Neuronal stem cell (in vitro differentiated cells): ENCODE data around the gene GCAT.

Source experiments
- DNase-seq: peaks from one replicate; pipeline ENCODE4 v3.0.0-alpha.2; 2013; ENCODE audit warnings: low spot score
- H2AFZ ChIP-seq: one replicate; pipeline ENCODE4 v1.6.1; 2013; ENCODE audit warnings: mild to moderate bottlenecking, low read length, inconsistent platforms
- H2AK5ac ChIP-seq: 2 replicates; pipeline ENCODE4 v1.6.1; 2013; ENCODE audit warnings: low read depth, mild to moderate bottlenecking, inconsistent platforms, low read length, moderate library complexity, mixed read lengths
- H2BK120ac ChIP-seq: 2 replicates; pipeline ENCODE4 v1.6.1; 2013; ENCODE audit warnings: low read depth, mild to moderate bottlenecking, inconsistent platforms, low read length, moderate library complexity, mixed read lengths
- H2BK12ac ChIP-seq: one replicate; pipeline ENCODE4 v1.6.1; 2013; ENCODE audit warnings: low read length, inconsistent platforms
- H2BK15ac ChIP-seq: 2 replicates; pipeline ENCODE4 v1.6.1; 2013; ENCODE audit warnings: mild to moderate bottlenecking, low read length, inconsistent platforms, mixed read lengths
- H2BK5ac ChIP-seq: one replicate; pipeline ENCODE4 v1.6.1; 2013; ENCODE audit warnings: inconsistent platforms, mild to moderate bottlenecking, low read length, moderate library complexity
- H3K14ac ChIP-seq: one replicate; pipeline ENCODE4 v1.6.1; 2013; ENCODE audit warnings: low read length, inconsistent platforms
- H3K18ac ChIP-seq: 2 replicates; pipeline ENCODE4 v1.6.1; 2013; ENCODE audit warnings: low read length, inconsistent platforms
- H3K23ac ChIP-seq: 2 replicates; pipeline ENCODE4 v1.6.1; 2013; ENCODE audit warnings: low read depth, mild to moderate bottlenecking, mixed read lengths, low read length, inconsistent platforms; ENCODE audit not compliant: poor library complexity
- H3K27ac ChIP-seq: replicated peaks from 3 replicates; pipeline ENCODE4 v1.5.1; 2013; ENCODE audit warnings: low read length, inconsistent platforms
- H3K27me3 ChIP-seq, 3 experiments: 2 replicates each; pipeline ENCODE4 v1.6.1; 2013; ENCODE audit warnings: low read length in 3 of 3, mild to moderate bottlenecking in 2 of 3, inconsistent platforms in 1 of 3, low read depth in 1 of 3, mixed read lengths in 1 of 3, moderate library complexity in 1 of 3; ENCODE audit not compliant: control insufficient read depth in 3 of 3, insufficient read depth in 3 of 3
- H3K36me3 ChIP-seq, 2 donors: replicated peaks in 1 of 2; 2 replicates each; pipeline ENCODE4 v1.6.1; 2013; ENCODE audit warnings: low read length in 2 of 2; ENCODE audit not compliant: control insufficient read depth in 2 of 2, insufficient read depth in 2 of 2
- H3K4ac ChIP-seq: 2 replicates; pipeline ENCODE4 v1.6.1; 2013; ENCODE audit warnings: inconsistent platforms, mild to moderate bottlenecking, low read length, moderate library complexity
- H3K4me1 ChIP-seq, 2 donors: 1 replicate in 1 of 2; 2 replicates in 1 of 2; pipeline ENCODE4 v1.6.1; 2013; ENCODE audit warnings: low read length in 2 of 2, low read depth in 1 of 2; ENCODE audit not compliant: control insufficient read depth in 2 of 2, insufficient read depth in 1 of 2
- H3K4me2 ChIP-seq: one replicate; pipeline ENCODE4 v1.6.1; 2013; ENCODE audit warnings: mild to moderate bottlenecking, low read length, inconsistent platforms; ENCODE audit not compliant: insufficient read depth, poor library complexity, severe bottlenecking
- H3K4me3 ChIP-seq, 2 donors: 2 replicates each; pipeline ENCODE4 v1.5.1; 2013; ENCODE audit warnings: low read length in 2 of 2, mild to moderate bottlenecking in 2 of 2, inconsistent platforms in 1 of 2, moderate library complexity in 1 of 2
- H3K79me1 ChIP-seq: one replicate; pipeline ENCODE4 v1.6.1; 2013; ENCODE audit warnings: low read depth, mild to moderate bottlenecking, inconsistent platforms, low read length, moderate library complexity
- H3K9ac ChIP-seq: one replicate; pipeline ENCODE4 v1.6.1; 2013; ENCODE audit warnings: mild to moderate bottlenecking, low read depth, low read length, inconsistent platforms; ENCODE audit not compliant: poor library complexity
- H3K9me3 ChIP-seq, 2 donors: replicated peaks in 1 of 2; 2 replicates each; pipeline versions ENCODE3 to v1.6.1; 2013; ENCODE audit warnings: low read length in 2 of 2, mild to moderate bottlenecking in 2 of 2, inconsistent platforms in 1 of 2, low read depth in 1 of 2, mixed read lengths in 1 of 2, moderate library complexity in 1 of 2; ENCODE audit not compliant: control insufficient read depth in 2 of 2, insufficient read depth in 1 of 2
- H4K8ac ChIP-seq: one replicate; pipeline ENCODE4 v1.6.1; 2013; ENCODE audit warnings: low read depth, mild to moderate bottlenecking, inconsistent platforms, low read length, moderate library complexity
- H4K91ac ChIP-seq: one replicate; pipeline ENCODE4 v1.6.1; 2013; ENCODE audit warnings: low read length, low read depth, mild to moderate bottlenecking, inconsistent platforms; ENCODE audit not compliant: poor library complexity
- WGBS, 2 donors: extraction: QIAGEN DNeasy Blood & Tissue Kit; methylation state at CpG; one replicate each; pipeline ENCODE4 v1.1.7; 2013; ENCODE audit warnings: missing lambda C conversion rate in 2 of 2, mixed read lengths in 1 of 2; ENCODE audit not compliant: insufficient read length in 2 of 2, insufficient replicate concordance in 1 of 2; ENCODE audit errors: extremely low coverage in 2 of 2; 5-methylcytosine and 5-hydroxymethylcytosine counted together

Gene GCAT

GRCh38 chr22:37848587-37849088, 40.9 kb downstream of the GCAT start:
- H2BK120ac ChIP-seq, result no peak overlapping the region
- H3K27me3 ChIP-seq, result no peaks in the 10 kb centered on the region
- no peak overlapping the region for H3K14ac ChIP-seq
- H2BK15ac ChIP-seq, result no peak overlapping the region
- DNase-seq, result no peak
- H3K4me1 ChIP-seq, result peaks cover 3 to 4% of the 10 kb centered on the region in 2 donors
- no peak overlapping the region for H2BK5ac ChIP-seq
- H2BK12ac ChIP-seq, result no peak overlapping the region
- H4K8ac ChIP-seq, result no peak overlapping the region
- peaks cover 11% of the 10 kb centered on the region for H3K79me1 ChIP-seq
- H3K9me3 ChIP-seq, result peaks cover 0 to 7% of the 10 kb centered on the region in 2 donors
- H3K4me2 ChIP-seq, result peak overlapping the region; percentile 41
- H3K4ac ChIP-seq, result no peak overlapping the region
- peak overlapping the region; percentile 50 for H2AK5ac ChIP-seq
- H3K27ac ChIP-seq, result no peak overlapping the region
- no peak overlapping the region for H4K91ac ChIP-seq
- peak overlapping the region; percentile 86 for H2AFZ ChIP-seq
- peaks cover 17 to 38% of the 10 kb centered on the region in 2 donors for H3K36me3 ChIP-seq
- peak overlapping the region; percentile 59 to 97 for H3K4me3 ChIP-seq
- H3K18ac ChIP-seq, result no peak overlapping the region
- WGBS, 2 donors, result no CpG with 5 or more reads among the region's 27 CpGs
- H3K9ac ChIP-seq, result peak overlapping the region; percentile 61
- H3K23ac ChIP-seq, result no peak overlapping the region

GRCh38 chr22:37849089-37849751, 41.5 kb downstream of the GCAT start, which contains the start of gene EIF3L:
EIF3L (plus strand) TSS chr22:37849419; CDS start chr22:37849450, 31 bp downstream.
- DNase-seq, result peak; percentile 76

GRCh38 chr22:37850801-37851200, 43.1 kb downstream of the GCAT start:
- Histone ChIP-seq H3K27me3 (no peaks in the 10 kb centered on the region), H2AFZ (no peak overlapping the region), H3K9ac (no peak overlapping the region), H3K79me1 (peaks cover 11% of the 10 kb centered on the region), H3K27ac (no peak overlapping the region), H3K9me3 (no peaks in the 10 kb centered on the region), H2BK120ac (no peak overlapping the region), H3K4ac (no peak overlapping the region), H3K4me1 (peaks cover 3 to 4% of the 10 kb centered on the region in 2 donors), H3K18ac (no peak overlapping the region), H2BK5ac (no peak overlapping the region), H2AK5ac (no peak overlapping the region), H3K14ac (no peak overlapping the region), H2BK15ac (no peak overlapping the region), H3K4me2 (no peak overlapping the region), H3K4me3 (no peak overlapping the region), H3K23ac (no peak overlapping the region), H3K36me3 (peaks cover 31 to 60% of the 10 kb centered on the region in 2 donors), H4K91ac (no peak overlapping the region), H4K8ac (no peak overlapping the region), H2BK12ac (no peak overlapping the region)
- WGBS, 2 donors, result no CpG with 5 or more reads among the region's 4 CpGs
- DNase-seq, result no peak

More at GRCh38 chr22:37849089-37849751, 41.5 kb downstream of the GCAT start, which contains the start of gene EIF3L:
- peak within 1 kb of the TSS; percentile 97 for H3K23ac ChIP-seq
- H2AFZ ChIP-seq, result peak within 1 kb of the TSS; percentile 86
- H2BK15ac ChIP-seq, result no peak within 1 kb of the TSS
- no peak within 1 kb of the TSS for H3K4ac ChIP-seq
- no peak within 1 kb of the TSS for H2BK5ac ChIP-seq
- no peak within 1 kb of the TSS for H4K8ac ChIP-seq
- H2AK5ac ChIP-seq, result peak within 1 kb of the TSS; percentile 50
- peak within 1 kb of the TSS; percentile 59 to 97 for H3K4me3 ChIP-seq
- H3K36me3 ChIP-seq, result peaks cover 20 to 44% of the 10 kb centered on the region in 2 donors
- peak within 1 kb of the TSS; percentile 95 for H3K9ac ChIP-seq
- H3K9me3 ChIP-seq, result peaks cover 0 to 7% of the 10 kb centered on the region in 2 donors
- no peaks in the 10 kb centered on the region for H3K27me3 ChIP-seq
- H2BK120ac ChIP-seq, result no peak within 1 kb of the TSS
- no CpG with 5 or more reads among the region's 49 CpGs for WGBS, 2 donors
- peak within 1 kb of the TSS; percentile 5 for H3K14ac ChIP-seq
- peaks cover 11% of the 10 kb centered on the region for H3K79me1 ChIP-seq
- H3K4me2 ChIP-seq, result peak within 1 kb of the TSS; percentile 94
- H3K4me1 ChIP-seq, result peaks cover 3 to 4% of the 10 kb centered on the region in 2 donors
- H2BK12ac ChIP-seq, result no peak within 1 kb of the TSS
- peak within 1 kb of the TSS; percentile 94 for H3K18ac ChIP-seq
- peak within 1 kb of the TSS; percentile 34 for H3K27ac ChIP-seq
- no peak within 1 kb of the TSS for H4K91ac ChIP-seq

GRCh38 chr22:37852418-37852817, 44.7 kb downstream of the GCAT start:
- no peak overlapping the region for H3K18ac ChIP-seq
- no peak for DNase-seq
- H2BK12ac ChIP-seq, result no peak overlapping the region
- H3K27ac ChIP-seq, result no peak overlapping the region
- no peak overlapping the region for H3K23ac ChIP-seq
- H3K9me3 ChIP-seq, result no peaks in the 10 kb centered on the region
- H3K36me3 ChIP-seq, result peaks cover 35 to 75% of the 10 kb centered on the region in 2 donors
- no peak overlapping the region for H2BK5ac ChIP-seq
- H3K27me3 ChIP-seq, result no peaks in the 10 kb centered on the region
- no peak overlapping the region for H3K4me3 ChIP-seq
- H2AFZ ChIP-seq, result no peak overlapping the region
- H3K79me1 ChIP-seq, result peaks cover 11% of the 10 kb centered on the region
- no peak overlapping the region for H2BK15ac ChIP-seq
- H2BK120ac ChIP-seq, result no peak overlapping the region
- no peak overlapping the region for H2AK5ac ChIP-seq
- no peak overlapping the region for H3K9ac ChIP-seq
- H4K8ac ChIP-seq, result no peak overlapping the region
- no peak overlapping the region for H4K91ac ChIP-seq
- H3K4ac ChIP-seq, result no peak overlapping the region
- H3K14ac ChIP-seq, result no peak overlapping the region
- no peak overlapping the region for H3K4me2 ChIP-seq
- peaks cover 3 to 4% of the 10 kb centered on the region in 2 donors for H3K4me1 ChIP-seq
- WGBS, 2 donors, result no CpG with 5 or more reads among the region's 5 CpGs
